ENCODE data around the gene RHOBTB1. TPM values are rescaled to one million over a fixed set of nuclear protein-coding genes. Genes with fewer than 3 reads are reported as not detected.

The RHOBTB1 gene
- total and polyA plus RNA-seq, 9 of the 15 experiments (the other 6 are each of a cell fraction or from before 2014, with no cell fraction given), result 1.7 to 11.7 (median 9.3) TPM

GRCh38 chr10:60848126-60848525 lies 95.9 kb downstream of the RHOBTB1 start:
- intact Hi-C loops (cut with micrococcal nuclease) (no loop called here), in situ Hi-C loops (cut with MboI) (no loop called here)
- H3K79me2 ChIP-seq (ENCODE audit: control insufficient read depth, insufficient read depth, low read length), result no peaks in the 10 kb centered on the region
- ATAC-seq (no peak), DNase-seq (ENCODE audit: extremely low read depth in 1 of 4, low spot score in 3 of 4) (no peak), FAIRE-seq (no peak)
- ChIA-PET POLR2A (interaction anchor here (2.9 kb wide), 1 partner anchor 10 kb away, joined by 11 read pairs; no protein-coding TSS in a partner anchor), CTCF (ENCODE audit: low intra/inter-chr PET ratio) (no interaction called here)
- H3K9me3 ChIP-seq (replicated peaks; ENCODE audit: control insufficient read depth, insufficient read depth, low read depth, low read length), result no peaks in the 10 kb centered on the region
- H3K27me3 ChIP-seq (ENCODE audit: control insufficient read depth in 2 of 2, insufficient read depth in 2 of 2, low read length in 2 of 2), result peaks cover 0 to 2% of the 10 kb centered on the region in 2 experiments; a peak in 1 of 5 replicates
- H3K9ac ChIP-seq (ENCODE audit: insufficient read depth in 1 of 2, low read depth in 2 of 2, low read length in 2 of 2), result no peak overlapping the region
- H3K4me3 ChIP-seq, result no peak overlapping the region
- BruUV-seq (replicated peaks), result no TSS peak
- H3K27ac ChIP-seq (ENCODE audit: extremely low read depth, low read depth, low read length), result no peak overlapping the region
- no peaks in the 10 kb centered on the region for H3K4me1 ChIP-seq (replicated peaks in 1 of 2; ENCODE audit: control insufficient read depth in 2 of 2, insufficient read depth in 2 of 2, low read length in 2 of 2)
- TF ChIP-seq KLF13 (tag; IDR thresholded peaks at IDR 0.05; ENCODE audit: borderline replicate concordance, low read depth) (no peak), SP1 (CRISPR knock-in tag; IDR thresholded peaks at IDR 0.05) (no peak), SPI1 (IDR thresholded peaks at IDR 0.05; ENCODE audit: borderline replicate concordance, low read depth, low read length) (no peak), HMGN3 (IDR thresholded peaks at IDR 0.05; ENCODE audit: borderline replicate concordance, extremely low read depth, insufficient read length, low read depth, low read length) (no peak), FOSL1 (tag; conservative IDR thresholded peaks at IDR 0.05) (no peak), ATF1 (CRISPR knock-in tag; IDR thresholded peaks at IDR 0.05) (no peak), ATF1 (tag; IDR thresholded peaks at IDR 0.05) (no peak), SMAD3 (CRISPR knock-in tag; conservative IDR thresholded peaks at IDR 0.05) (no peak)
- no peak overlapping the region for H2AFZ ChIP-seq (ENCODE audit: low read depth, low read length)
- no peaks in the 10 kb centered on the region for H3K9me1 ChIP-seq (ENCODE audit: control insufficient read depth, insufficient read depth, low read length)
- no peaks in the 10 kb centered on the region for H3K36me3 ChIP-seq (ENCODE audit: control insufficient read depth, insufficient read depth, low read length)
- H4K20me1 ChIP-seq (replicated peaks; ENCODE audit: control insufficient read depth, insufficient read depth, low read length), result no peaks in the 10 kb centered on the region
- WGBS (ENCODE audit: insufficient coverage, low coverage, missing lambda C conversion rate), result 11% methylated on average over 1 of the region's 1 CpG
- no peak overlapping the region for H3K4me2 ChIP-seq (ENCODE audit: insufficient read depth, low read length)

Data from K562 (cell line).